ENCODE measurements around the gene FAM163B.
A peak's percentile ranks its signal among the peaks of the same experiment; 100 is the strongest.

The FAM163B gene

GRCh38 chr9:133597316-133597957 is 11.8 kb downstream of the FAM163B start:
- no peak for DNase-seq

- DNase-seq: no peak
These were observed 13.3 kb downstream of the FAM163B start for GRCh38 chr9:133595910-133596309.

DNA sequence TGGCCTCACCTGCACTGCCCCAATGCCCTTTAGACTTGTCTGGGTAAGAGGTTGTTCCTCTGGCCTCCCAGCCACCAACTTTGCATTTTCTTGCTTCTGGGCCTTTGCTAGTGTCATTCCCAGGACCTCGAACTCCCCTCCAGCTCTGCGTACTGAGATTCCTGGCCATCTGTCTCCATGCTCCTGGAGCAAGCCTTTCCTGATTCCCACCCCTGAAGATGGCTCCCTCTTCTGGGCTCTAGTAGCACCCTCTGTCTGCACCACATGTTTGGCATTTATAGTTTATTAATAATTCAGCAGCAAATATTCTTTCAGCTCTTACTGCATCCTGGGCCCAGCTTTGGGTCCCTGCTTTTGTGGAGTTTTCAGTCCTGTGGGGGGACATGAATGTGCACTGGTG is 14.9 kb downstream of the FAM163B start:
- no peak for DNase-seq

GRCh38 chr9:133593587-133594253 is 15.5 kb downstream of the FAM163B start:
- DNase-seq: no peak

- DNase-seq: no peak
These were observed 16.3 kb downstream of the FAM163B start for GRCh38 chr9:133592731-133593409.

DNA sequence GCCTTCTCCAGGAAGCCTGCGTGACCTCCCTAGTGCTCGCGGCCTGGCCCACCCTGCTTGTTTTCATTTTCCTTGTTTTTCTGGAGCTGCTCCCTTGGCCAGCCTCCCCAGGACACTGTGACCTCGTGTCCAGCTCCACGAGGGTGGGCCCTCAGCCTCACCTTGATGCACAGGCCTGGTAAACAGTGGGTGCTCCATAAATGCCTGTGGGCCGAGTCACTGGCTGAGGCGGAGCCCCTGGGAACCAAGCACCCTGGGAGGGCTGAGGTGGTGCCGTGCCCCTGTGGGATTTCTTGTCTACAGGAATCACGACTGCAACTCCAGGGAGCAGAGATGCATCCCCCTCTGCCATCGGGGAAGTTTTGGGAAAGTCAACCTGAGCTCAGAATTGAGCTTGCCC is 17.2 kb downstream of the FAM163B start:
- no peak for DNase-seq

DNA sequence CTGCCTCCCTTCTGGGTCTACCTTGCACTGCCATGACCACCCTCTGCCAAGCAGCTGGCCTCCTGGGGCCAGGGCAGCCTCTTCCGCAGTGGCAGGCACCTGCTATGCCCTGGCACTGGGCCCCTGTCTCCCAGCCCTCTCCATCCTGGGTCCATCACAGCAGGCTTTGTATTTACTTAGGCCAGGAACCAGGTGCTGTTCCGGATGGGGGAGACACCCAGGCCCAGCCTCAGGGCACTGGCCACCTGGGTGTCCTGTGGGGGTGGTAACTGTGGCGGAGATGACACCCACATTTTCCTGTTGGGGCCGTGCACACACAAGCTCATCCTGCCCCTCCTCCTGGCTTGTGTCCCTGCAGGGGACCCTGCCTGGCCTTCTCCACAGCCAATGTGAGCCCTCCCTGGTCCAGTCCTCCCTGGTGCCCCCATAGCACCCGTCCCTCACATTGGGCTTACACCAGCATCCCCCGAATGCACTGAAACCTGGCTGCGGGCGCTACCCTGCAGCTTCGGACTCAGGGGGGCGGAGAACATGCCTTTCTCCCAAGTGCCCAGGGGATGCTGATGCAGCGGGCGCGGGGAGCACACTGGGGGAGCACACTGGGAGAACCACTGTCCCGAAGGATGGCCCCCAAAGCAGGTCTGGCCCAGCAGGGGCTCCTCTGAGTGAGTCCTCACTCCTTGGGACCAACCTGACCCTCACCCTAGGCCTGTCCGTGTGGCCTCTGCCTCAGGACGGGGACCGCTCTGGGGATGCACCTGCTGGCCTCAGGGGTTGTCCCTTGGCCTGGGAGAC is 17.9 kb downstream of the FAM163B start:
- DNase-seq: no peak

DNA sequence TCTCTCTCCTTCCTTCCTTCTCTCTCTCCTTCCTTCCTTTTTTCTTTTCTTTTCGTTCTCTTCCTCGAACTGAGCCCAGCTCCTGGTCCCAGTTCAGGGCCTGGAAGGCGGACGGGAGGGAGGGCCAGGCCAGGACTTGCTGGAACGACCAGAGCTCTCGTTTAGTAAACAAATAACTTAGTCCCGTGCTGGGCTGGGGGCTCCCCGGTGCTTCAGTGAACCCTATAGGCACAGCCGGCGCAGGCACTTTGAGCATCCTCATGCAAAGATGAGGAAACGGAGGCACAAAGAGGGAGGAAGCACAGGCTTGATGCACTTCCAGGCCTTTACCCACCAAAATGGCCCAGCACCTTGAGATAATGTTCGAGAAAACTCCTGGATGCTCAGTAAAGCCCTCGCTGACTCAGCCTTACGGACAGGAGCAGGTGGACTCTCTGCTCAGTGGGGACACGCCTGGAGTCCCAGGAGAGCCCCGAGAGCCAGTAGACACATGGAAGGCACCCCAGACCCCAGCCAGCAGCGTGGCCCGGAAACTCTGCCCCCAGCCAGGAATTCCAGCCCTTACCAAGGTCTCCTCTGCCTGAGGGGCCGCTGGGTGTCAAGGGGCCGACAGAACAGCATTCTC is 18.8 kb downstream of the FAM163B start:
- no peak for DNase-seq

GRCh38 chr9:133589454-133590227 is 19.5 kb downstream of the FAM163B start:
- DNase-seq: peak in 3 of 4 experiments; percentile 22 to 37 (median 32)

DNA sequence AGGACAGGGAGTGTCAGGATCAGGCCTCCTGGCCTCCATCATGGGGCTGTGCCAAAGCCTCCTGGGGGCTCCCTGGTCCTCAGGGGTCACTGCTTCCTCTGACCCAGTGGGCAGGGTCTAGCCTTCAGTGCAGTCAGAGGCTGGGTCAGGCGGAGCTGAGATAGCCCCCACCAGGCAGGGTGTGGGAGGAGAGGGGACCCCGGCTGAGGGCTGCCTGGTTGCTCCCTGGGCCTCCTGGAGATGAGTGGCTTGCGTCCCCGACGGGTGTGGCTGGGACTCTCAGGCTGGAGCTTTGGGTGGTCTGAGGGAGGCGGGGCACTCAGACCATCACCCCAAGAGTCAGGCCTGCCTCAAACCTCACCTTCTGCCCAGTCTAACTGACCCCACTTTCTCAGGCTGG is 21.7 kb downstream of the FAM163B start:
- no peak for DNase-seq

DNA sequence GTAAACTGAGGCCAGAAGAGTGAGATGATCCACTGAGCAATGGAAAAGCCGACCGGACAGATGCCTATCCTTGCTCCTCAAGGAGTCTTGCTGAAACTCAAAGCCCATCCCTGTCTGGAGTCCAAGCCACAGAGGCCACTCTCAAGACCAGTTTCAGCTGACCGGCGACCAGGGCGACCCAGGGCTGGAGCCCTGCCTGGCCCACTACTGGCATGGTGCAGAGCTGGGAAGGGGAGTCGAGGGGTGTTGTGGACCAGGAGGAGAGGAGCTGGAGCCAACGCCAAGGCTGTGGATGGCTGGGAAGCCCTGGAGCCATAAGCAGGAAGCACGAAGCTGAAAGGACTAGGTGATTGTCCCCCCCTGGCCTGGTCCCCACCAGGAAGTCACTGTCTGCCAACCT is 22.1 kb downstream of the FAM163B start:
- no peak for DNase-seq

DNA sequence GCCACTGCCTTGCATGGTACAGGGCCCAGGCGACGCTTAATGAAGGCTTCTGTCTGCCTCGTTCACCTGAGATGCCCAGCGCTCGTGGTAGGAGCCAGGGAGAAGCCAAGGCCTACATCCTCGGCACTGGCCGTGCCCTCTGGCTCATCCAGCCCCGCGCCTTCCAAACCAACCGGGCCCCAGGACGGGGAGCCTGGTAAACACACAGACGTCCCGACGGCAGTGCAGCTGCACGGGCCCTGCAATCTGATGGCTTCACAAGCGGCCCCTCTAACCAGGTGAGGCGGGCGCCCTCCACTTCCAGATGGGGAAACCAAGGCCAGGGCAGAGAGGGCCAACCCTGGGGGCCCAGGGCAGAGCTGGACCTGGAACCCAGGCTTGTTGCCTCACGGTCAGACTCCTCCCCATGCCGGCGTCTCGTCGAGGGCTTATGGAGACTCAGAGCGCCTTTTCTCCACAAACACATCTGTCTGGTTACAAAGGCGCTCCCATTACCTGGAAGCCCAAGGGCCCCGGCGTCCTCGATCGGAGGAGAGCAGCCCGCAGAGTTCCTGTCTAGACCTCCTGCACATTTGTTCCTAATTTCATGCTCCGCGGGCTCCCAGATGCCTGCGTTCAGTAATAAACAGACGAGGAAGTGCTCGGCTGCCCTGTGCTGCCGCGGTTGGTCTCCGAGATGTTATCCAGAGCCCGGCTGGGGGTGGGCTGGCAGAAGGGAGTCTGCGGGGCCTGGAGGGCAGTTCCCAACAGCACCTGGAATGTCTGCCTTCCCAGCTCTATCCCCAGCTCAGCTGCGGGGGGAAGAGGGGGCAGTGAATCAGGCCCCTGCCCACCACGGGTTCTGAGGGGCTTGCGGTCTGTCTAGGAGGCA is 23.5 kb downstream of the FAM163B start:
- no peak for DNase-seq

DNA sequence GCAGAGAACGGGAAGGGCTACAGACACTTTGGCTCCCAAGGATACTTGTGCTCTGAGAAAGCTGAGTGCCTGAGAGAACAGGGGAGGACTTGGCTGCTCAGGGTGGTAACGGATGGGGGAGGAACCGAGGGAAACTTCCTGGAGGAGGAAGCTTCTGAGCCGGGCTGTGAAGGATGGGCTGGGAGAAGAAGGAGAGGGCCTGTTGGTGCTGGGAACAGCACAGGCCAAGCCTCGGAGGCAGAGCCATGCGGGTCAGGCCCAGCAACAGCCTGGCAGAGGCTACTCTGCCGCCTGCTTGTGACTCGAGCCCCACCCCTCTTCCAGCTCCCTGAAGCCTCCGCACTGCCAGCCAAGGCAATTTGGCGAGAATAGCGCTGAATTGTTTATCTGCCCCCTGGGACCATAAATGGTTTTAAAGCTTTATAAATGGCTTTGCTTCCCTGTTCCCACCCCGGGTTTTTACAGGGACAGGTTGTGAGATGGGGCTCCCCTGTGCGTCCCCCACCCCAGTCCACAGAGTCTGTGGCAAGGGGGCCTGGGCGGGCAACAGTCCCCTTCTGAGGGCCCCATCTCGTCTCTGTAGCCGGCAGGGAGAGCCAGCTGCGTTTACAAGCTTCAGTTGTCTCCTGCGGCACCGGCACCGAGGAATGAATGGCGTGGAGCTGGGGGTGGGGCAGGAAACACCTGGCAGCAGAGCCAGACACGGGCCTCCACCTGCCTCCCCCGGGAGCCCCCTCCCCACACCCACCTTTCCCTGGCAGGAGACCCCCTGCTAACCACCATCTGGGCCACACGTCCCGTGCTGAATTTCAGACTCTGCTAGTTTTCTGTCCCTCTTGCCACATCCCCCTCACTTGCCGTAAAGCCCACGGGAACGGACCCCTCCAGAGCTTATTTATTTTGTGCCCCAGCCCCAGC is 24.4 kb downstream of the FAM163B start:
- DNase-seq: no peak

DNA sequence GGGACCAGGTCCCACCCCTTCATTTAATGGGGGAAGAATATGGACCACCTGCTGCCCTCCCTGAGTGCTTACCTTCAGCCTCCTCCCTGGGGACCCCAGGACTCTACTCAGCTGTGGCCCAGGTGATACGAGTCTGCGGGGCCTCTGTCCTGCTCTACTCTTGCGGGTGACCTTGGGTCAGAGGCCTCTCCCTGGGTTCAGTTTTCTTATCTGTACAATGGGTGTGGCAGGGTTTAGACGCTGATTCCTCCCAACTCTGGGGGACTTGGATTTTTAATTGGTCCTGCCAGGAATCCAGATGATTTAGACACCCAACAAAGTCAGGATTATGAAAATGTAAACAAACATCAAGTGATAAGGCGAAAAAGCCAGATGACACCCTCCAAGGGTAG is 25.0 kb downstream of the FAM163B start:
- no peak for DNase-seq

DNA sequence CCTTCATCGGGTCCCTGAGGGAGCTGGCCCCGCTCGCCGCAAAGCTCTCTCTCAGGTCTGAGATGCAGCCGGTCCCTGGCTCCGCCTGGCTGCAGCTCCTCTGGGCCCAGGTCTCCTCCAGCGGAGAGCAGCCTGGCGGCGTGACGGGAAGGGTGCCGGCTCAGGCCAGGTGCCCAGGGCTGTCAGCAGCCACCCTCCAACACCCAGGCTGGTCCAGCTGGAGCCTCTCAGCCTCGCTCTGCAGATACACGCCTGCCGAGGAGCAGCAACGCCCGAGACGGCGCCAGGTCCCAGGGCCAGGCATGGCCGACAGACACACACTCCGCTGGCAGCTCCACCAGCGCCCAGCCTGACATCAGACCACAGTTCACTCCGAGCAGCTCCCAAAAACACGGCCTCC is 25.6 kb downstream of the FAM163B start:
- DNase-seq: no peak

GRCh38 chr9:133583111-133583510 is 26.1 kb downstream of the FAM163B start:
- no peak for DNase-seq

- DNase-seq: no peak
These were observed 26.6 kb downstream of the FAM163B start for GRCh38 chr9:133582501-133583045.

GRCh38 chr9:133581513-133582343 is 27.5 kb downstream of the FAM163B start:
- DNase-seq: no peak

DNA sequence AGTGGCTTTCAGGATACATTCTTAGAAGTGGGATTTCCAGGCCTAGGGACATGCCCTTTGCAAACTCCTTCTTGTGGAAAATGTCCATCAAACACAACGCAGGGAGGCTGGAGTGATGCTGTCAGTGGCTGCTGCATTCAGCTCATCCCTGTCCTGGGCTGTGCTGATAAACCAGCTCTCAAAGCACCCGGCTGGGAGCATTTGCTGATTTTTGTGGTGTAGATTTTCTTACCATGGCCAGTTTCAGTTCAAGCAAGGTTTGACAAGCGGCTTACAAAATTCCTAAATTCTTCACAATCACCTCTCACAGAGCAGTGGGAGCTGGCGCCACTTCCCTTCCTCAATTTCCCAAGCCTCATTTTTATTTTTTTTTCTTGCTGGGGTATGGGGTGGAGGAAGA is 28.2 kb downstream of the FAM163B start:
- DNase-seq: no peak
